Mesendoderm (in vitro differentiated cells): Measurements from ENCODE around the gene ST3GAL6.
A peak's percentile ranks its signal among the peaks of the same experiment; 100 is the strongest.

Experiments used
- DNase-seq: peaks from one replicate; pipeline ENCODE4 v3.0.0; 2013
- H2AK5ac ChIP-seq: 2 replicates; pipeline ENCODE4 v1.6.1; 2013; ENCODE audit warnings: low read length, inconsistent platforms
- H2BK120ac ChIP-seq: 2 replicates; pipeline ENCODE4 v1.6.1; 2013; ENCODE audit warnings: low read depth, mild to moderate bottlenecking, low read length, moderate library complexity, mixed read lengths
- H2BK15ac ChIP-seq: replicated peaks from 2 replicates; pipeline ENCODE4 v1.6.1; 2013; ENCODE audit warnings: low read depth, mild to moderate bottlenecking, moderate library complexity
- H2BK5ac ChIP-seq: 2 replicates; pipeline ENCODE4 v1.6.1; 2013; ENCODE audit warnings: low read length, inconsistent platforms
- H3K18ac ChIP-seq: 2 replicates; pipeline ENCODE4 v1.6.1; 2013; ENCODE audit warnings: mild to moderate bottlenecking, low read length, mixed read lengths
- H3K23ac ChIP-seq: one replicate; pipeline ENCODE4 v1.6.1; 2013; ENCODE audit warnings: low read length
- H3K27ac ChIP-seq: 2 replicates; pipeline ENCODE4 v1.5.1; 2013; ENCODE audit warnings: low read depth, mild to moderate bottlenecking, inconsistent platforms, low read length, moderate library complexity
- H3K27me3 ChIP-seq: 2 replicates; pipeline ENCODE4 v1.6.1; 2013; ENCODE audit warnings: low read length, control low read depth, mild to moderate bottlenecking, inconsistent platforms; ENCODE audit not compliant: insufficient read depth, poor library complexity
- H3K36me3 ChIP-seq: 2 replicates; pipeline ENCODE4 v1.6.1; 2013; ENCODE audit warnings: low read length, inconsistent platforms; ENCODE audit not compliant: control insufficient read depth, insufficient read depth
- H3K4ac ChIP-seq: one replicate; pipeline ENCODE4 v1.6.1; 2013; ENCODE audit warnings: low read depth, mild to moderate bottlenecking, low read length, moderate library complexity
- H3K4me1 ChIP-seq: 2 replicates; pipeline ENCODE4 v1.6.1; 2013; ENCODE audit warnings: low read depth, low read length, inconsistent platforms; ENCODE audit not compliant: control insufficient read depth
- H3K4me2 ChIP-seq: 2 replicates; pipeline ENCODE4 v1.6.1; 2013; ENCODE audit warnings: low read length
- H3K4me3 ChIP-seq: 2 replicates; pipeline ENCODE4 v1.5.1; 2013; ENCODE audit warnings: mild to moderate bottlenecking, low read length
- H3K56ac ChIP-seq: one replicate; pipeline ENCODE4 v1.6.1; 2013; ENCODE audit warnings: low read length
- H3K79me1 ChIP-seq: 2 replicates; pipeline ENCODE4 v1.6.1; 2013; ENCODE audit warnings: low read length, inconsistent platforms
- H3K79me2 ChIP-seq: 2 replicates; pipeline ENCODE4 v1.6.1; 2013; ENCODE audit warnings: mild to moderate bottlenecking, low read length; ENCODE audit not compliant: control insufficient read depth, insufficient read depth
- H3K9ac ChIP-seq: 2 replicates; pipeline ENCODE4 v1.6.1; 2013; ENCODE audit warnings: low read length, inconsistent platforms
- H4K5ac ChIP-seq: one replicate; pipeline ENCODE4 v1.6.1; 2013; ENCODE audit warnings: low read length
- H4K8ac ChIP-seq: one replicate; pipeline ENCODE4 v1.6.1; 2013; ENCODE audit warnings: low read depth, mild to moderate bottlenecking, control low read depth, low read length, moderate library complexity
- WGBS: extraction: QIAGEN DNeasy Blood & Tissue Kit; methylation state at CpG from one replicate; pipeline ENCODE4 v1.1.7; 2013; ENCODE audit warnings: low lambda C conversion rate, missing lambda C conversion rate; ENCODE audit not compliant: insufficient coverage; ENCODE audit errors: extremely low coverage; 5-methylcytosine and 5-hydroxymethylcytosine counted together

ST3GAL6 gene

GRCh38 chr3:98799479-98799878, 36.3 kb downstream of the ST3GAL6 start:
- Histone ChIP-seq H3K27ac (no peak overlapping the region), H3K4me3 (no peak overlapping the region), H3K4ac (no peak overlapping the region), H3K9ac (no peak overlapping the region), H4K5ac (no peak overlapping the region), H3K4me2 (no peak overlapping the region), H3K79me2 (no peaks in the 10 kb centered on the region), H3K18ac (no peak overlapping the region), H2AK5ac (no peak overlapping the region), H3K79me1 (no peaks in the 10 kb centered on the region), H3K36me3 (peaks cover 5% of the 10 kb centered on the region), H2BK15ac (no peak overlapping the region), H3K56ac (no peak overlapping the region), H2BK120ac (no peak overlapping the region), H3K23ac (no peak overlapping the region), H2BK5ac (no peak overlapping the region), H4K8ac (no peak overlapping the region), H3K27me3 (peaks cover 2% of the 10 kb centered on the region), H3K4me1 (no peaks in the 10 kb centered on the region)
- DNase-seq, result no peak
- no CpG with 5 or more reads among the region's 3 CpGs for WGBS

DNA sequence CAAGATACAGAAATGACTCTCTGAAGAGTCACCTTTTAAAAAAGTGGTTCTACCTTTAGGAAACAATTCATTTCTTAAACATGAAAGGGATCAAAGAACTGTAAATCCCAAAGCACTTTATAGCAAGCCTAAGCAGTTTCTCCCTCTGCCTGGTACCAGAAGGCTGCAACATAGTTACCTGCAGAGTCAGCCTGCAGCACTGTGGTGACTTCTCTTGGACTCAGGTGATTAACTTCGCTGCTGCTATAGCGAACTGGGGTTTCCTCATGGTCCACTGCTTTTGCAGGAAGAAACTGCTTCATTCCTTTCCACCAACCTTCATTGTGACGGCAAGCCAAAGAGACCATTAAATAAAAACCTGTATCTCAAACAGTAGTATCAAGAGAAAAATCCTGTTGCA, 37.3 kb downstream of the ST3GAL6 start:
- Histone ChIP-seq H4K5ac (no peak overlapping the region), H3K23ac (no peak overlapping the region), H3K4me2 (no peak overlapping the region), H3K27ac (no peak overlapping the region), H3K79me1 (no peaks in the 10 kb centered on the region), H2BK15ac (no peak overlapping the region), H3K4me1 (no peaks in the 10 kb centered on the region), H3K18ac (no peak overlapping the region), H3K36me3 (peaks cover 5% of the 10 kb centered on the region), H3K27me3 (peaks cover 2% of the 10 kb centered on the region), H3K4ac (no peak overlapping the region), H3K56ac (no peak overlapping the region), H3K79me2 (no peaks in the 10 kb centered on the region), H4K8ac (no peak overlapping the region), H2BK120ac (no peak overlapping the region), H2BK5ac (no peak overlapping the region), H2AK5ac (no peak overlapping the region), H3K4me3 (no peak overlapping the region), H3K9ac (no peak overlapping the region)
- WGBS, result no CpG with 5 or more reads among the region's 3 CpGs
- DNase-seq, result no peak

- Histone ChIP-seq H4K5ac (no peak overlapping the region), H3K79me2 (no peaks in the 10 kb centered on the region), H2BK15ac (no peak overlapping the region), H3K56ac (no peak overlapping the region), H3K4me3 (no peak overlapping the region), H3K23ac (no peak overlapping the region), H3K18ac (no peak overlapping the region), H3K9ac (no peak overlapping the region), H4K8ac (no peak overlapping the region), H3K36me3 (peaks cover 5% of the 10 kb centered on the region), H2BK5ac (no peak overlapping the region), H3K4ac (no peak overlapping the region), H3K4me1 (no peaks in the 10 kb centered on the region), H3K27ac (no peak overlapping the region), H3K4me2 (no peak overlapping the region), H2AK5ac (no peak overlapping the region), H3K79me1 (no peaks in the 10 kb centered on the region), H2BK120ac (no peak overlapping the region), H3K27me3 (peaks cover 2% of the 10 kb centered on the region)
- WGBS, result no CpG with 5 or more reads among the region's 7 CpGs
- DNase-seq, result peak; percentile 38
These were observed 38.1 kb downstream of the ST3GAL6 start for GRCh38 chr3:98801043-98801747.

DNA sequence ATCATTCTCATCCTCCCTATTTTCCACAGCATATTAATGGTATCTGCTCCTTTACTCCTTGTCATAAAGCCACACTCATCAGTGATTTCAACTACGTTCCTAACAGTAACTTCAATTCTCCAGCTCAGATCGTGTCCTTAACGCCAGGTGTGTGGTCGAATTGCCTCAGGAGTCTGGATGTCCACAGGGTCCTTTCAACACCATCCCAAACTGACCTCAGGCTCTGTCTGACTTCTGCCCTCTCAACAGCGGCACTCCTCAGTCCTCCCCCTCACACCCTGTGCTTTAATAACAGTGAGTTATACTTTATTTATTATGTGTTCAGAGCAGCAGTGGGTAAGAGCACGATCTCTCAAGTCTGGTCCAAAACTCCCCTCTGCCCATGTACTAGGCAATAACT, 42.4 kb downstream of the ST3GAL6 start:
- Histone ChIP-seq H2AK5ac (no peak overlapping the region), H3K79me2 (no peaks in the 10 kb centered on the region), H3K27ac (no peak overlapping the region), H4K5ac (no peak overlapping the region), H3K56ac (no peak overlapping the region), H3K27me3 (no peaks in the 10 kb centered on the region), H3K79me1 (no peaks in the 10 kb centered on the region), H2BK15ac (no peak overlapping the region), H4K8ac (no peak overlapping the region), H2BK5ac (no peak overlapping the region), H3K4me1 (no peaks in the 10 kb centered on the region), H2BK120ac (no peak overlapping the region), H3K4ac (no peak overlapping the region), H3K23ac (no peak overlapping the region), H3K4me3 (no peak overlapping the region), H3K4me2 (no peak overlapping the region), H3K9ac (no peak overlapping the region), H3K36me3 (peaks cover 3% of the 10 kb centered on the region), H3K18ac (no peak overlapping the region)
- no peak for DNase-seq
- WGBS, result no CpG with 5 or more reads among the region's 6 CpGs

DNA sequence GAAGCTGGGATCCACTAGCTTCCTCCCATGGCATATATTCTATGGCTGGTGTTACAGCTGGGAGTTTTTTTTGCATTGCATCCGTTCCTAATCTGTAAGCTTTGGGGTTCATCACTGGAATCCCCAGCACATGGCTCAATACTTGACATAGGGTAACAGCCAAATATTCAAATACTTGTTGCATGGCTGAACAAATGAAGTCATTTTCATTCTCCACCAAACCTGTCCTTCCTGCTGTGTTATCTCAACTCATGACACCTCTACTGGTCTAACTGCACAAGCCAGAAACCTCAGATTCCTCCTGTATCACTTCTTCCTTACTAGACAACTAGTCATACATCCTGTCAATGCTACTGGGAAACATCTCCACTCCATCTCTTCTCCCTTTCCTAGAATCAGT, 43.4 kb downstream of the ST3GAL6 start:
- no peak for DNase-seq
- H3K23ac ChIP-seq, result no peak overlapping the region
- H2BK15ac ChIP-seq, result no peak overlapping the region
- H3K9ac ChIP-seq, result no peak overlapping the region
- H3K79me1 ChIP-seq, result no peaks in the 10 kb centered on the region
- H3K27me3 ChIP-seq, result no peaks in the 10 kb centered on the region
- H3K4ac ChIP-seq, result no peak overlapping the region
- H2AK5ac ChIP-seq, result no peak overlapping the region
- no peak overlapping the region for H3K4me3 ChIP-seq
- no peaks in the 10 kb centered on the region for H3K79me2 ChIP-seq
- H3K4me1 ChIP-seq, result no peaks in the 10 kb centered on the region
- H3K27ac ChIP-seq, result no peak overlapping the region
- H2BK120ac ChIP-seq, result no peak overlapping the region
- H3K36me3 ChIP-seq, result peaks cover 3% of the 10 kb centered on the region
- H3K18ac ChIP-seq, result no peak overlapping the region
- no peak overlapping the region for H3K56ac ChIP-seq
- no peak overlapping the region for H3K4me2 ChIP-seq
- WGBS, result no CpG with 5 or more reads among the region's 1 CpG
- H4K8ac ChIP-seq, result no peak overlapping the region
- H2BK5ac ChIP-seq, result no peak overlapping the region
- H4K5ac ChIP-seq, result no peak overlapping the region

DNA sequence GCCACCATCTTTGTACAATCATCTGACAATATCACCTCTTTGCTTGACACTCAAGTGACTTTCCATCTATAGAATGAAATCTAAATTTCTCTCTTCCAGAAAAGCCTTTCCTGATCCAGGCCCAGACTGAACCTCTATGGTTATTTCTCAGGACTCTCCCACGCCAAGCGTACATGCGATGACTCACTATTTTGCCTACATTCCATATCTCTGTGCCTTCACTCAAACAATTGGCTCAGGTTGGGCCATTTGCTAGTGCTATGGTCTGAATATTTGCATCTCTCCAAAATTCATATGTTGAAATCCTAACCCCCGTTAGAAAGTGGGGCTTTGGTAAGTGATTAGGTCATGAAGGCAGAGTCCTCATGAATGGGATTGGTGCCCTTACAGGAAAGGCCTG, 43.9 kb downstream of the ST3GAL6 start:
- Histone ChIP-seq H3K79me2 (no peaks in the 10 kb centered on the region), H3K4ac (no peak overlapping the region), H3K36me3 (peaks cover 3% of the 10 kb centered on the region)

More for the DNA sequence above, 43.9 kb downstream of the ST3GAL6 start:
- no peak for DNase-seq
- H3K9ac ChIP-seq, result no peak overlapping the region
- no peak overlapping the region for H2BK120ac ChIP-seq
- no peak overlapping the region for H3K4me3 ChIP-seq
- H3K79me1 ChIP-seq, result no peaks in the 10 kb centered on the region
- no peak overlapping the region for H2AK5ac ChIP-seq
- WGBS, result no CpG with 5 or more reads among the region's 4 CpGs
- H3K27me3 ChIP-seq, result no peaks in the 10 kb centered on the region
- H4K8ac ChIP-seq, result no peak overlapping the region
- no peak overlapping the region for H2BK15ac ChIP-seq
- no peak overlapping the region for H3K18ac ChIP-seq
- H2BK5ac ChIP-seq, result no peak overlapping the region
- H3K4me1 ChIP-seq, result no peaks in the 10 kb centered on the region
- H3K23ac ChIP-seq, result no peak overlapping the region
- no peak overlapping the region for H4K5ac ChIP-seq
- no peak overlapping the region for H3K4me2 ChIP-seq
- H3K27ac ChIP-seq, result no peak overlapping the region
- H3K56ac ChIP-seq, result no peak overlapping the region
